HepG2 (cell line): ENCODE measurements around the gene SLC11A1. TPM values are rescaled to one million over a fixed set of nuclear protein-coding genes. Genes with fewer than 3 reads are reported as not detected.

Source experiments
- CBX5 ChIP-seq: sonication (generic); formaldehyde crosslinking; IDR thresholded peaks from 2 replicates; pipeline ENCODE4 v1.4.0; 2020; ENCODE audit warnings: missing genetic modification reagents, borderline replicate concordance
- E2F1 ChIP-seq: sonication (generic); formaldehyde crosslinking; IDR thresholded peaks from 2 replicates; pipeline ENCODE4 v1.5.0; 2020; ENCODE audit warnings: missing genetic modification reagents
- GABPA ChIP-seq, 2 experiments: IDR thresholded peaks; 2 replicates each; pipeline ENCODE4 v1.6.1; 2011 to 2016; ENCODE audit warnings: low read depth in 2 of 2, low read length in 1 of 2, missing biosample characterization in 1 of 2, missing genetic modification characterization in 1 of 2
- HES4 ChIP-seq: sonication (generic); formaldehyde crosslinking; IDR thresholded peaks from 2 replicates; pipeline ENCODE4 v1.9.0; 2021; ENCODE audit warnings: mild to moderate bottlenecking, missing genetic modification reagents, borderline replicate concordance
- HMGXB4 ChIP-seq, 2 experiments: sonication (generic) in 1 of 2; formaldehyde crosslinking in 1 of 2; IDR thresholded peaks; 2 replicates each; pipeline versions ENCODE4 v1.4.0 to v1.6.1; 2018 to 2020; ENCODE audit warnings: missing genetic modification reagents in 2 of 2, borderline replicate concordance in 1 of 2, low read depth in 1 of 2, mild to moderate bottlenecking in 1 of 2, missing biosample characterization in 1 of 2
- HNRNPLL ChIP-seq: fragments of 200-400 bp; formaldehyde crosslinking; IDR thresholded peaks from 2 replicates; pipeline ENCODE4 v1.6.1; 2017; ENCODE audit warnings: mild to moderate bottlenecking, low read depth, low read length; ENCODE audit not compliant: poor library complexity, severe bottlenecking
- HNRNPUL1 ChIP-seq: fragments of 200-400 bp; formaldehyde crosslinking; IDR thresholded peaks from 2 replicates; pipeline ENCODE4 v1.6.1; 2017; ENCODE audit warnings: low read depth, mild to moderate bottlenecking, low read length, moderate library complexity
- KDM4B ChIP-seq: sonication (generic); formaldehyde crosslinking; IDR thresholded peaks from 2 replicates; pipeline ENCODE4 v1.4.0; 2020; ENCODE audit warnings: missing genetic modification reagents
- MTA1 ChIP-seq: sonication (generic); formaldehyde crosslinking; IDR thresholded peaks from 2 replicates; pipeline ENCODE4 v1.4.0; 2020; ENCODE audit warnings: missing genetic modification reagents, mild to moderate bottlenecking, borderline replicate concordance
- REL ChIP-seq: sonication (generic); formaldehyde crosslinking; conservative IDR thresholded peaks from 2 replicates; pipeline ENCODE4 v1.8.0; 2022; ENCODE audit warnings: mild to moderate bottlenecking, missing genetic modification reagents, moderate library complexity
- TEF ChIP-seq: sonication (generic); formaldehyde crosslinking; IDR thresholded peaks from 2 replicates; pipeline ENCODE4 v1.5.0; 2020; ENCODE audit warnings: missing genetic modification reagents
- TGIF2 ChIP-seq: IDR thresholded peaks from 2 replicates; pipeline ENCODE4 v1.6.1; 2016; ENCODE audit warnings: control low read depth, missing compliant biosample characterization
- ZBTB7A ChIP-seq: sonication (generic); formaldehyde crosslinking; IDR thresholded peaks from 2 replicates; pipeline ENCODE4 v1.8.0; 2022; ENCODE audit warnings: mild to moderate bottlenecking, missing genetic modification reagents
- ZNF281 ChIP-seq: sonication (generic); formaldehyde crosslinking; IDR thresholded peaks from 2 replicates; pipeline ENCODE4 v1.4.0; 2020; ENCODE audit warnings: missing genetic modification reagents, borderline replicate concordance
- ZNF333 ChIP-seq: sonication (generic); formaldehyde crosslinking; IDR thresholded peaks from 2 replicates; pipeline ENCODE4 v1.4.0; 2020; ENCODE audit warnings: mild to moderate bottlenecking, missing genetic modification reagents, borderline replicate concordance
- ZNF430 ChIP-seq: sonication (generic); formaldehyde crosslinking; IDR thresholded peaks from 2 replicates; pipeline ENCODE4 v1.9.0; 2021; ENCODE audit warnings: mild to moderate bottlenecking, missing genetic modification reagents
- ZNF740 ChIP-seq: sonication (generic); formaldehyde crosslinking; IDR thresholded peaks from 2 replicates; pipeline ENCODE4 v1.4.0; 2020; ENCODE audit warnings: missing genetic modification reagents
- ZNF749 ChIP-seq: sonication (generic); formaldehyde crosslinking; IDR thresholded peaks from 2 replicates; pipeline ENCODE4 v1.8.0; 2022; ENCODE audit warnings: mild to moderate bottlenecking, missing genetic modification reagents, moderate library complexity, borderline replicate concordance
- ZSCAN21 ChIP-seq: sonication (generic); formaldehyde crosslinking; IDR thresholded peaks from 2 replicates; pipeline ENCODE4 v1.8.0; 2022; ENCODE audit warnings: mild to moderate bottlenecking, missing genetic modification reagents, moderate library complexity, borderline replicate concordance
- polyA plus RNA-seq, 8 experiments: library from polyadenylated mRNA; depleted of rRNA in 3 of 8; stranded (reverse) in 7 of 8; unstranded in 1 of 8; fragments of >200 nt; fragmentation: Illumina TruSeq in 4 of 8; extraction: Trizol in 4 of 8; gene quantifications; 2 replicates each; pipeline versions ENCODE4 v1.2.1 to v1.2.3, GENCODE V29; 2011 to 2016; ENCODE audit warnings: low read depth in 4 of 8, missing spikeins in 1 of 8, mixed read lengths in 1 of 8; ENCODE audit not compliant: insufficient read depth in 1 of 8
- total RNA-seq, 5 experiments: library from RNA; depleted of rRNA; stranded (reverse); fragments of >200 nt; fragmentation: Illumina TruSeq; extraction: Trizol; gene quantifications; 2 replicates each; pipeline ENCODE4 v1.2.3, GENCODE V29; 2016; ENCODE audit warnings: low read depth in 1 of 5

The SLC11A1 gene
- total and polyA plus RNA-seq, 2 of the 13 experiments (the other 11 are each of a cell fraction or from before 2014, with no cell fraction given): 0.33 to 2.3 TPM

- TF ChIP-seq HMGXB4 (CRISPR knock-in tag; IDR thresholded peaks at IDR 0.05; ENCODE audit: borderline replicate concordance in 1 of 2, low read depth in 1 of 2): peak in 1 of 2 experiments; percentile 30; a peak in 3 of 4 replicates
- no peak for TF ChIP-seq HNRNPLL
- TF ChIP-seq ZSCAN21 (CRISPR knock-in tag): no peak
- peak; percentile 46; the same call in 1 of the 2 replicates for TF ChIP-seq ZNF281 (CRISPR knock-in tag)
- peak; percentile 25; the same call in 1 of the 2 replicates for TF ChIP-seq KDM4B (CRISPR knock-in tag)
- peak; percentile 89 for TF ChIP-seq ZBTB7A
- TF ChIP-seq CBX5 (CRISPR knock-in tag): no peak
- 0 out of 2 replicates have a peak, but pooled peaks have one; percentile 28 for TF ChIP-seq E2F1
- TF ChIP-seq ZNF333: peak; percentile 96
- peak; percentile 83 for TF ChIP-seq TGIF2 (CRISPR knock-in tag)
- peak; percentile 93 for TF ChIP-seq ZNF740 (CRISPR knock-in tag)
- peak; percentile 44 for TF ChIP-seq REL (CRISPR knock-in tag)
- no peak for TF ChIP-seq TEF (CRISPR knock-in tag)
- TF ChIP-seq ZNF749 (CRISPR knock-in tag): peak; percentile 90; the same call in 1 of the 2 replicates
- peak; percentile 61; the same call in 1 of the 2 replicates for TF ChIP-seq HES4 (CRISPR knock-in tag)
- peak; percentile 25; the same call in 1 of the 2 replicates for TF ChIP-seq HNRNPUL1
- no peak for TF ChIP-seq GABPA (IDR thresholded peaks at IDR 0.05; ENCODE audit: low read depth, low read length)
- peak; percentile 30 for TF ChIP-seq GABPA (CRISPR knock-in tag; IDR thresholded peaks at IDR 0.05; ENCODE audit: low read depth)
- TF ChIP-seq ZNF430 (CRISPR knock-in tag): 0 out of 2 replicates have a peak, but pooled peaks have one; percentile 54
- TF ChIP-seq MTA1 (CRISPR knock-in tag): peak; percentile 89; the same call in 1 of the 2 replicates
Observed at GRCh38 chr2:218400167-218400929, 18.3 kb downstream of the SLC11A1 start (continued).
